Measurements from ENCODE around the gene KMO.

Gene KMO

DNA sequence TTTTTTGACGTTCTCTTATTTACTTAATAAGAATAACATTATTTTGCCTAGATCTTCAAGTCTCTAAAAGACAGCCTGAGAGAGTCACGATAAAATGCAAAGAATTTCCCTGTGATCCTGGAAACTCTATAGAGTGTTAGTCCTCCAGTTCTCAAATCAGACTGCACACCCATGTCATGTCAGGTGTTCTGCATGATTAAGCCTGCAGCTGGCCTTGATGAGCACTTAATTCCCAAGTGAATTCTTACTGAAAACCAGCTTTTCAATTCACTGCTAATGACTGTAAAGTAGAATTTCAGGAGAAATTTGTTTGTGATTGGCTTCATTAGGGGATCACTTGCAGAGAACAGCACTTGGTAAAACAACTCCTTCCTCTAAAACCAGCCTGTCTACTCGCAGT lies 66.1 kb downstream of the KMO start:
- DNase-seq, result no peak

- no peak for DNase-seq
These were observed 68.3 kb downstream of the KMO start for GRCh38 chr1:241600496-241600901.

GRCh38 chr1:241603731-241604245 lies 71.6 kb downstream of the KMO start:
- no peak for DNase-seq

- DNase-seq, result no peak
These were observed 73.1 kb downstream of the KMO start for GRCh38 chr1:241605146-241605805.

GRCh38 chr1:241606544-241606943 lies 74.4 kb downstream of the KMO start:
- no peak for DNase-seq

DNA sequence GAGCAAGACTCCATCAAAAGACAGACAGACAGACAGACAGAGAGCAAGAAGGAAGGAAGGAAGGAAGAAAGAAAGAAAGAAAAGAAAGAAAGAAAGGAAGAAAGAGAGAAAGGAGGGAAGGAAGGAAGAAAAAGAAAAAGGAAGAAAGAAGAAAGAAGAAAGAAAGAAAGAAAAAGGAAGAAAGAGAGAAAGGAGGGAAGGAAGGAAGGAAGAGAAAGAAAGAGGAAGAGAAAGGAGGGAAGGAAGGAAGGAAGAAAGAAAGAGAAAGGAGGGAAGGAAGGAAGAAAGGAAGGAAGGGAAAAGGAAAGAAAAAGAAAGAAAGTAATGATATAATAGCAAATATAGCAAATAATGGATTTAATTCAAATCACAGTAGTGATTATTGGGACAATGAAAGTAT lies 75.3 kb downstream of the KMO start:
- no peak for DNase-seq

GRCh38 chr1:241608379-241609033 lies 76.3 kb downstream of the KMO start:
- DNase-seq, result no peak

GRCh38 chr1:241610056-241610815 lies 78.1 kb downstream of the KMO start:
- no peak for DNase-seq

- DNase-seq, result no peak
These were observed 78.9 kb downstream of the KMO start for GRCh38 chr1:241611063-241611462.

DNA sequence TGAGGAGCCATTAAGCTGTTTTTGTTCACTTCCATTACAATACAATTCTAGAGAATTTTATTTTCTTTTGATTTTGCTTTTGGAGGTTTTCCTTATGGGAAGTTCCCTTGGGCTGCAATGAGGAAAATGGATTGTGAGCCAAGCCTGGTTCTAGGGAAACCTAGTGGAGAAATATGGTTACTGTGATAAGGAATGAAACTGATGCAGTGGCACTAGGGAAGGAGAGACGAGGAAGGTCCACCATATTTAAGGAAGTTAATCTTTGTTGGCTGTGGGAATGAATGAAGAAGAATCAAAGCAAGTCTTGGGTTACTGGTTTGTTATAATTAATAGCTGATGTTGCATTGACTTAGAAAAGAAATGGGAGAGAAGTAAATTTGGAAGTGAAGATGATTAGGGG lies 79.6 kb downstream of the KMO start:
- no peak for DNase-seq

- no peak for DNase-seq
These were observed 80.6 kb downstream of the KMO start for GRCh38 chr1:241612533-241613477.

DNA sequence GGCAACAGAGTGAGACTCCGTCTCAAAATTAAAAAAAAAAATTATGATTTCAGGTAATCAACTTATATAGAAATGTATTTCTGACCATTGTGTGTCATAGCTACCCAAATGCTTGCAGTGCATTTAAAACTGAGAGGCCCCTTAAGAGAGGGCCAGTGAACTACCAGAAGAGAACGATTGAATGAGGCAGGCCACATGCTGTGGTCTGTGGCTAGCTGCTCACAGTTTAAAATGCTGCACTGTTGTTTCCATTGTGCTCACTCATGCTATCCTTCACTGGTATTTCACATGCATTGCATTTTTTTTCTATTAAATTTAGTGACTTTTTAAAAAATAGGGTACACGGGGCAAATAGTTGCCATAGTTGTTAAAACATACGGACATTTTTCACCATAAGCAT lies 82.0 kb downstream of the KMO start:
- DNase-seq, result no peak

- no peak for DNase-seq
These were observed 82.4 kb downstream of the KMO start for GRCh38 chr1:241614572-241614971.

DNA sequence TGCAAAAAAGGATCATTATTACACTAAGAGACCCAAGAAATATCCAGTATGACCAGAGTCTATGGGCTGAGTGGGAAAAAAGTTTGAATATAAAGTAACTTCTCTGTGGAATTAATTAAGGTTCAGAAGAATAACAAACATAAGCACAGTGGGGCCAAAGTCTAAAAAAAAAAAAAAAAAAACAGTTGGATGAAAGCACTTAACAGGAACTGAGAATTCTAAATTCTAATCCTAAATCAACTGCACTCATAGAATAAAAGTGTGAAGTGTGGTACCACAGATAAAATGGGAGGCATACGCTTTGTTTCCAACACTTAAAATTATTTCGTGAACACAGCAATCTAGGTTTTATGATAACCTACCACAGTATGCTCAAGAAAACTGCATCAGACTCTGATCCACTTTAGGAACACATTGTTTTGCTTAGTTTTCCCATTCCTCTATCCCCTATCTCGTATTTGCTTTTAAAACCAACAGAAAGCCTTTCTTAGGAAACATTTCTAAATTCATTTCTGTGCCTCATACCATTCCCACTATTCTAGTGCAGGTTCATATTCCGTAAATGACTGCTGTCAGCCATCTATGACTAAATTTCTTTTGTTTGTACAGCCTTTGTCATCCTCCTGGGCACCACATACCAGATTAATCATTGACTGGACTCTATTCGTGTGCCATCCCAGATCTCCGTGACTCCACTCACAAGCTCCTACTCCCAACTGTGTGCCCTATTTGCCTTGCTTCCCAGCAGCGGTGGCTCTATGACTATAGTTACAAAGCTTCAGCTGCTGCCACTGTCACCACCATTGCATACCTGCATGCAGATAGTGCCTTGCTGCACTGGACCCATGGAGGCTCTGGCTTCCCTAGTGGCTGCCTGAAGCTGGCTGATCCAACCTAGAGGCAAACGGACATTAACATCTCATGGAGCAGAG lies 83.1 kb downstream of the KMO start:
- DNase-seq, result no peak

DNA sequence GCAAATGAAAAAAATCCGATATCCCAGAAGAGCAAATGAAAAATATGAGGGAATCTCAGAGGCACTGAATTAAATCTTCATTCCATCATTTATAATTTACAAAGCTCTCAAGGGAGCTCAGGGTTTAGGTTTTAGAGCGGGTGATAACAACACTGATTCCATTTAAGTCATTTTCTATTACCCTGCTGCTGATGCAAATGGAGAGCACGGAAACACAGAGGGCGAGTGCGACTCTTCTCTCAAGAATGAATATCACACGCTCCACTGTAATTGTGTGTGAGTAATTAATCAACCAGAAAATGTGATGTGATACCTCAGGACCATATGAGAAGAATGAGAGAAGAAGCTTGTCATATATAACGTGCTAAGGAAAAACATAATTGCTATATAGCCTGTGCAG lies 85.2 kb downstream of the KMO start:
- no peak for DNase-seq

DNA sequence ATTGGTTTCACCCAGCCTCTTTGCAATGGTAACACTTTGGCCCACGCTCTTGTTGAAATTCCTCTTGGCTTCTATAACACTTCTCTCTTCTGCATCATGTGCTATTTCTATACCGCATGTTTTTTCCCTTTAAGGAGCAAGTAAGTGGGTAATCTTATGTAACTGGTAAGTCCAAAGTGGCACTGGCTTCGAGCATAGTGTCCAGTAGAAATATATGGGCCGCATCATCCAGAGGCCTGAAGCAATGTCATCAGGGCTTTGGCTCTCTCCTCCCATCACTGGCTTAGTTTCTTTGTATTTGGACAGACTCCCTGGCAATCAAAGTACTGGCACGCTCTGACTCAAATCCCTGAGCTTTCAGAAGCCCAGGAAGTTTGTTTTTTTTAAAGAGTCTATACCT lies 90.5 kb downstream of the KMO start:
- no peak for DNase-seq

DNA sequence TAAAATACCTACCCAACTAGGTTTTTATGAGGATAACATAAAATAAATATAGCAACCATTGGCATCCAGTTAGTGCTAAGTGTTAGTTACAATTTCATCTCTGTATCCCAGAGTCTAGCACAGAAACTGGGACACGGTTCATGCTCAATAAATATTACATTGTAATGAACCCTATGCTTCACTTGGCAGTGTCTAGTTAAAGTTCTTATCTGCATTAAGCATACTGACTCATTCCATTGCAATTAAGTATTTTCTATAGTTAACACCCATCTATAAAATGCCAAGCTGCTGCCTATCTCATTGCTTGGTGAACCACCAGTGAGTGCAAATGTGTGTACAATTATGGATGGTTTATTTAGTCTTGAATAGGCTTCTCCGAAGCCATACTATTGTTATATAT lies 92.8 kb downstream of the KMO start:
- DNase-seq, result no peak

DNA sequence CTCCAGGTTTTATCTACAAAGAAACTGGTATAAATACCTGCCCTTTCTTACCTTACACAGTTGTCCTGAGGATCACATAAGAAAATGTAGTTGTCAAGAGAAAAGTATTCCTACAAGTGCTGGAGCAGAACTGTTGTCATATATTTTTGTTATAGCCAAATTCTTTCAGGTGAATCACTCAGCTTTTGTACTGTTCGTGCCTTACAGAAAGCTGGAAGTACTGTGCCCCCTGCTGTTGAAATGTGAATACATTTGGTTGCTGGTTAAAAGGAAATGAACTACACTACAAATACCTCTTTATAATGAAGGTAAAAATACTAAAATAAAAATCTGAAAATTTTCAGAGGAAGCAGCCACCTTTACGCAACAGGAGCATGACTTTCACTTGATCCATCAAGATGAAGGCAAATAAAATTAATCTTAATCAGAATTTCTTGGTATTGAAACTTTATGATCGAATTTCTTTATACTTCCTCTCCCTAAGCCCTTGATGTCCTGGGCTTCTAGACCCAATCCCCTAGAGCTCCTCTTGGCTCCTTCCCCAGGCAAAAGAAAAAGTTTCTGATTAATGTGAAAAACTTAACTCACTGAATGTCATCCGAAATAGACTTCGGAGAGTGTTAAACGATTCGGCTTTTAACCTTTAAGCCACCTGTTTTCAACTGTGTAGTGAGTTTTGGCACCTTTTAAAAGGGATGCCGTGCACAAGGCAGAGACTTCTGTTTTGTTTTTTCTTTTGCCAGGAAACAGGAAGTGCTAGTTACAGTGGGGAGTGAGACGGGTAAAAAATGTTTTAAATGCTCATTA lies 95.5 kb downstream of the KMO start:
- DNase-seq, result peak; percentile 18

GRCh38 chr1:241630005-241630404 lies 97.8 kb downstream of the KMO start:
- no peak for DNase-seq

DNA sequence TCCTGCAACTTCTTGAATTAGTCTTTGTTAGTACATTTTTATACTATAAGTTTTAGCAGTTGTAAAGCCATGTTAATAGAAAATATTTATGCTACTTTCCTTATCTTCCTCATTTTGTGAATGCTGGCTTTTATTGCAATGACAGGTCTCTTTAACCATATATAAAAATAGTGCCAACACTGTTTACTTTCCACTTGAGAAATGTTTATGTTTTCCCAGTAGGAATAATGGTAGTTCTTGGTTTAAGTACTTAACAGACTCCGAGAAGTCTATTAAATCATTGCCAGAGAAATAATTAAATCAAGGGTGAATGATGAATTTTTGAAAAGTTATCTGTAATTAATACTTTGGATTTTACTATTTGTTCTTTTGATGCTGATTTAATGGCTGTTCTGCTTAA lies 98.3 kb downstream of the KMO start:
- no peak for DNase-seq

DNA sequence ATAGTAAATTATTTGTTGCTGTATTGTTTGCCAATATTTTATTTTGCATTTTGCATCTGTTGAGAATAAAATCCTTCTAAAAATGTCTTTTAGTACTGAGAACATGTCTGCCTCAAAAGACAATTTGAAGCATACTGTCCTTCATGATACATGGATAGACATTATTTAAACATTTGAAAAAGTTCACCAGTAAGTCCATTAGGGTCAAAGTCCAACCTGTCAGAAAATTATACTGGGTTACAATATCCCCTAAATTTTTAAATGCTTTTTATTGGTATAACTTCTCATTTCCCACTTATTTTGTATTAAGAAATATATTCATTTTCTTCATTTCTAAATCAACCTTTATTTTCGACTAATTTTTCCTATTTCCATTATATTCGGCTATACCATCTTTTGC lies 98.7 kb downstream of the KMO start:
- DNase-seq, result no peak
